HL-60 (cell line): ENCODE results near the gene UCP2.

ENCODE experiments used
- GABPA ChIP-seq: IDR thresholded peaks from 2 replicates; pipeline ENCODE4 v1.6.1; 2012; ENCODE audit warnings: low read depth
- TF ChIP-seq, protein P1 (sequence below): IDR thresholded peaks from one replicate; pipeline ENCODE4 v1.5.1; 2011; ENCODE audit warnings: low read length, control low read depth, inconsistent platforms; ENCODE audit not compliant: insufficient read depth

DNA sequence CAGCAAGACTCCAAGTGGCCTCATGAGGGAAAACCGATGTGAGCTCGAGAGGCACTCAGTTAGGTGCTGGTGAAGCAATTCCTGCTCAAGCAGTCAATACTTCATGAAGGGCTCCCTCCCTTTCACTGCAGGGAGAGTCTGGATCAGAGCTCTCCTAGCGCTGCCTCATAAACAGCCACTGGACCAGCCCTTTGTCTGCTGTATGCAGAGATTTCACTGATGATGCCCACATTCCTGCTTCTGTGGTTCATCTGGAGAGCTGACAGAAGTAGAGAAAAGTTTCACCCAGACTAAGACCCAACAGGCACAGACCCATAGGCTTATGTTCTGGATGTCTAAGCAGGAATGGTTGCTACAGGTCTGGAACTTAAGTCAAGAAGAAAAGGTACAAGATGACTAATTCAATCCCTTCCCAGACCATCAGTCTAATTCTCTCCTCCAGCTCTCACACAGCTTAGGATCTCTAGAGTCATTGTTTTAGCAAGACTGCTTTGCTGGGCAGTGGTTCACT is 4.0 kb downstream of the UCP2 start:
- TF ChIP-seq, protein P1, sequence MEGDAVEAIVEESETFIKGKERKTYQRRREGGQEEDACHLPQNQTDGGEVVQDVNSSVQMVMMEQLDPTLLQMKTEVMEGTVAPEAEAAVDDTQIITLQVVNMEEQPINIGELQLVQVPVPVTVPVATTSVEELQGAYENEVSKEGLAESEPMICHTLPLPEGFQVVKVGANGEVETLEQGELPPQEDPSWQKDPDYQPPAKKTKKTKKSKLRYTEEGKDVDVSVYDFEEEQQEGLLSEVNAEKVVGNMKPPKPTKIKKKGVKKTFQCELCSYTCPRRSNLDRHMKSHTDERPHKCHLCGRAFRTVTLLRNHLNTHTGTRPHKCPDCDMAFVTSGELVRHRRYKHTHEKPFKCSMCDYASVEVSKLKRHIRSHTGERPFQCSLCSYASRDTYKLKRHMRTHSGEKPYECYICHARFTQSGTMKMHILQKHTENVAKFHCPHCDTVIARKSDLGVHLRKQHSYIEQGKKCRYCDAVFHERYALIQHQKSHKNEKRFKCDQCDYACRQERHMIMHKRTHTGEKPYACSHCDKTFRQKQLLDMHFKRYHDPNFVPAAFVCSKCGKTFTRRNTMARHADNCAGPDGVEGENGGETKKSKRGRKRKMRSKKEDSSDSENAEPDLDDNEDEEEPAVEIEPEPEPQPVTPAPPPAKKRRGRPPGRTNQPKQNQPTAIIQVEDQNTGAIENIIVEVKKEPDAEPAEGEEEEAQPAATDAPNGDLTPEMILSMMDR = no peak
- no peak for TF ChIP-seq GABPA
